ENCODE results near the gene SMAP2. TPM values are rescaled to one million over a fixed set of nuclear protein-coding genes. Genes with fewer than 3 reads are reported as not detected.

Gene SMAP2
- total and polyA plus RNA-seq, 10 of the 15 experiments (the other 5 are each of a cell fraction or from before 2014, with no cell fraction given): 33.4 to 177 (median 105) TPM

DNA sequence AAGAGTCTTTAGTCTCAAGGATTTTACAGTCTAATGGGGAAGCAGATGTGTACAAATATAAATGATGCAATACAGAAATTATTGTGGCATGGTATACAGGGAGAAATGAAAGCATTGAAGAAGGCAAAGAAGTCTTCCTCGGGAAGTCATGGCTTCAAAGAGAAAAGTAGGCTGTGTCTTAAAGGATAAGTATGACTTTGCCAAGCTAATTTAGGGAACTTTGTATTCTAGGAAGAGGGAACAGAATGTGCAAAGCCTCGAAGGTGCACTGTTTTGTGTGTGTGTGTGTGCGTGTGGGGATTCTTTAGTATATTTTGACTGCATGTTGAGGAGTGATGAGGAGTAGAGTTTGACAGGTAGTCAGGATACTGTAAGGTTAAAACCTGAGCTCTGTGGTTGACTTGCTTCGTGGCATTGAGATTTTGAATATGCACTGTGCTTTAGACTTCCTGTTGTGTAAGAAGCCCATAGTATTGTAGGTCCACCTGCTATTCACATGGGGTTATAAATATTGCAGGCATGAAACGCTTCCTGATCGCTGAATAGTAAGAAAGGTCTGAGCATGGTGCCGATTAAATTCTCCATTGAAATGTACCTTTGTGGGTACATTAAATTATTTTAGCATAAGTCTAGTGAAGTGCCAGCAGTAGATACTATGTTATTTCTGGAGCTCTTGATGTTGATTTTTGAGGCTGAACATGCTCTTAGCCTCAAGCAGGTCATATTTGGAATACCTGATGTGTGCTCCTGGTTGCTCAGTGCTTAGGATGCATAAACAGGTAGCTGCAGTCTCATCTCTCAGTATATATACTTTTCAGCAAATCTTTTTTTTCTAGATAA is 8.0 kb downstream of the SMAP2 start (continued):
- TF ChIP-seq CBX5 (IDR thresholded peaks at IDR 0.05; ENCODE audit: low read depth) (no peak), SUPT20H (IDR thresholded peaks at IDR 0.05; ENCODE audit: borderline replicate concordance, control insufficient read depth, low read depth, low read length) (no peak), STAT3 (IDR thresholded peaks at IDR 0.05; ENCODE audit: low read depth, low read length) (no peak), NR2C2 (IDR thresholded peaks at IDR 0.05; ENCODE audit: borderline replicate concordance, control insufficient read depth, insufficient read length, low read depth) (no peak), GABPA (IDR thresholded peaks at IDR 0.05; ENCODE audit: low read depth) (no peak), RAD51 (IDR thresholded peaks at IDR 0.05) (no peak), IKZF1 (conservative IDR thresholded peaks at IDR 0.05) (0 out of 2 replicates have a peak, but pooled peaks have one; percentile 8), KAT2A (conservative IDR thresholded peaks at IDR 0.05; ENCODE audit: control insufficient read depth, low read depth, low read length) (no peak), SUZ12 (IDR thresholded peaks at IDR 0.05; ENCODE audit: unreplicated experiment) (no peak), ETV6 (conservative IDR thresholded peaks at IDR 0.05 in 1 of 2, IDR thresholded peaks at IDR 0.05 in 1 of 2; ENCODE audit: borderline replicate concordance in 1 of 2, low read depth in 1 of 2) (0 out of 4 replicates have a peak, but pooled peaks of 1 of the 2 experiments have one; percentile 33), YY1 (IDR thresholded peaks at IDR 0.05; ENCODE audit: low read depth, low read length) (no peak), ATF7 (IDR thresholded peaks at IDR 0.05; ENCODE audit: low read depth) (no peak; the same call in 1 of the 2 replicates), NR2C1 (IDR thresholded peaks at IDR 0.05) (no peak), PAX5 (IDR thresholded peaks at IDR 0.05; ENCODE audit: borderline replicate concordance, low read depth, low read length) (no peak), EP300 (IDR thresholded peaks at IDR 0.05; ENCODE audit: borderline replicate concordance in 1 of 2, control insufficient read depth in 1 of 2, low read depth in 2 of 2, low read length in 2 of 2) (no peak), DPF2 (IDR thresholded peaks at IDR 0.05) (no peak), PAX8 (IDR thresholded peaks at IDR 0.05) (peak; percentile 75; the same call in 1 of the 2 replicates), MXI1 (IDR thresholded peaks at IDR 0.05; ENCODE audit: low read depth, low read length) (peak; percentile 6; the same call in 1 of the 2 replicates), YBX1 (IDR thresholded peaks at IDR 0.05) (no peak), FOS (IDR thresholded peaks at IDR 0.05; ENCODE audit: borderline replicate concordance, extremely low read depth, insufficient read length) (no peak), POLR2AphosphoS5 (IDR thresholded peaks at IDR 0.05; ENCODE audit: low read length) (peak; percentile 84), JUND (IDR thresholded peaks at IDR 0.05; ENCODE audit: low read depth, low read length) (no peak), HCFC1 (IDR thresholded peaks at IDR 0.05; ENCODE audit: low read length) (no peak), STAT1 (conservative IDR thresholded peaks at IDR 0.05) (0 out of 2 replicates have a peak, but pooled peaks have one; percentile 34), NBN (IDR thresholded peaks at IDR 0.05) (peak; percentile 84), ASH2L (IDR thresholded peaks at IDR 0.05; ENCODE audit: borderline replicate concordance, low read depth) (no peak), MYC (IDR thresholded peaks at IDR 0.05; ENCODE audit: insufficient read depth, insufficient read length, insufficient replicate concordance, low read length, severe bottlenecking) (no peak)
- TF ChIP-seq, protein P1, sequence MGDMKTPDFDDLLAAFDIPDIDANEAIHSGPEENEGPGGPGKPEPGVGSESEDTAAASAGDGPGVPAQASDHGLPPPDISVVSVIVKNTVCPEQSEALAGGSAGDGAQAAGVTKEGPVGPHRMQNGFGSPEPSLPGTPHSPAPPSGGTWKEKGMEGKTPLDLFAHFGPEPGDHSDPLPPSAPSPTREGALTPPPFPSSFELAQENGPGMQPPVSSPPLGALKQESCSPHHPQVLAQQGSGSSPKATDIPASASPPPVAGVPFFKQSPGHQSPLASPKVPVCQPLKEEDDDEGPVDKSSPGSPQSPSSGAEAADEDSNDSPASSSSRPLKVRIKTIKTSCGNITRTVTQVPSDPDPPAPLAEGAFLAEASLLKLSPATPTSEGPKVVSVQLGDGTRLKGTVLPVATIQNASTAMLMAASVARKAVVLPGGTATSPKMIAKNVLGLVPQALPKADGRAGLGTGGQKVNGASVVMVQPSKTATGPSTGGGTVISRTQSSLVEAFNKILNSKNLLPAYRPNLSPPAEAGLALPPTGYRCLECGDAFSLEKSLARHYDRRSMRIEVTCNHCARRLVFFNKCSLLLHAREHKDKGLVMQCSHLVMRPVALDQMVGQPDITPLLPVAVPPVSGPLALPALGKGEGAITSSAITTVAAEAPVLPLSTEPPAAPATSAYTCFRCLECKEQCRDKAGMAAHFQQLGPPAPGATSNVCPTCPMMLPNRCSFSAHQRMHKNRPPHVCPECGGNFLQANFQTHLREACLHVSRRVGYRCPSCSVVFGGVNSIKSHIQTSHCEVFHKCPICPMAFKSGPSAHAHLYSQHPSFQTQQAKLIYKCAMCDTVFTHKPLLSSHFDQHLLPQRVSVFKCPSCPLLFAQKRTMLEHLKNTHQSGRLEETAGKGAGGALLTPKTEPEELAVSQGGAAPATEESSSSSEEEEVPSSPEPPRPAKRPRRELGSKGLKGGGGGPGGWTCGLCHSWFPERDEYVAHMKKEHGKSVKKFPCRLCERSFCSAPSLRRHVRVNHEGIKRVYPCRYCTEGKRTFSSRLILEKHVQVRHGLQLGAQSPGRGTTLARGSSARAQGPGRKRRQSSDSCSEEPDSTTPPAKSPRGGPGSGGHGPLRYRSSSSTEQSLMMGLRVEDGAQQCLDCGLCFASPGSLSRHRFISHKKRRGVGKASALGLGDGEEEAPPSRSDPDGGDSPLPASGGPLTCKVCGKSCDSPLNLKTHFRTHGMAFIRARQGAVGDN (IDR thresholded peaks at IDR 0.05): peak; percentile 88

Data from GM12878 (cell line).